Ureter (tissue), 1 donor: ENCODE results near the gene ATP2B2. TPM values are rescaled to one million over a fixed set of nuclear protein-coding genes. Genes with fewer than 3 reads are reported as not detected.
A peak's percentile ranks its signal among the peaks of the same experiment; 100 is the strongest.

Experiments used
- DNase-seq: peaks from one replicate; pipeline ENCODE4 v3.0.0-alpha.2; 2020; ENCODE audit warnings: low spot score
- total RNA-seq: library from RNA; stranded (reverse); gene quantifications from one replicate; pipeline ENCODE4 v1.2.4, GENCODE V29; 2023
- donor health status: DM: yes; HTN: yes; CAD: no.

ATP2B2 gene
- total RNA-seq, 1 donor from 2014 or later: not detected

DNA sequence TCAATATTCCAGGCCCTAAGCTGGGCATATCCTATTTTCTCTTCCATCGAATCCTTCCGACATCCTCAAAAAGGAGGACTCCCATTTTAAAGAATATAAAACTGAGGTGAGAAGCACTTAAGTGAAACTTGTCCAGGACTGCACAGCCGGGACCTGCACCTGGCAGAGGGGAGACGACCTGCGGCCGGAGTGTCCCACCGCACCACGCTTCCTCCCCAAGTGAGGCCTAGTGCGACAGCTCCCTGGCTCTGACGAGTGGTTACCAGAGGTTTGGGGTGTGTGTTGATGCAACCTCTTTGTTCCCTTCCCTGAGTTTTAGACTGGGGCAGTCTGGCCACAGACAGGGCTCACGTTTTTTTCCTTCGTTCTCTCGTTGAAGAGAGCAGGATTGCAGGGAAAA lies 24.9 kb upstream of the ATP2B2 start:
- DNase-seq: peak; percentile 26

DNA sequence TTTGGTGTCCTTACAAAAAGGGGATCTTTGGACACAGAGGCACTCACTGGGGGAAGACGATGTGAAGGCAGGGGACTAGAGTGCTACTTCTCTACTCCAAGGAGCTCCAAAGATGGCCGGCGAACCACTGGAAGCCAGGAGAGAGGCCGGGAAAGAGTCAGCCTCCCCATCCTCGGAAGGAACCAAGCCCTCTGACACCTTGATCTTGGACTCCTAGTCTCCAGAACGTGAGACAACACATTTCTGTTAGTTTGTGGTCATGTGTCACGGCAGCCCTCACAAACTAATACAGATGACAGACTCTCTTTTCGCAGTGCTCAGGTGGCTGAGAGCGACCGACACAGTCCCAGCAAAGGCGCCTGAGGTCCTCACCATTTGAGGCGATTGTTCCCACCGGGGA lies 24.4 kb upstream of the ATP2B2 start:
- DNase-seq: peak; percentile 8

DNA sequence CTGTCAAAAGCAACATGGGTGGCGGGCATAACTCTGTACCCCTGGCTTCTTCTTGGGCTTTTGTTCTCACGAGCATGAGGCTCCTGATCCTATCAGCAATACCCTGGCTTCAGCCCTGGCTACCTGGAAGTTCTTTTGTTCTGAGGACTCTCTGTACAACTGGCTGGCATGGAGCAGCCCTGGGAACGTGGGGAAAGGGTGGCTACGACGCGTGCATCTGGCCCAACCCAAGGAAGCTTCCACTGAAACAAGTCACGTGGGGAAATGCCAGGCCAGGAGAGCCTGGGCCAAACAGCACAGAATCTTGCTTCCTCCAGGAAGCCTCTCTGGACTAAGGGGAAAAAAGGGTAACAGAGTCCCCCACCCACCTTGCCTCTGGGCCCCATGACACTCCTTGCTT lies 22.7 kb upstream of the ATP2B2 start:
- DNase-seq: peak; percentile 30

DNA sequence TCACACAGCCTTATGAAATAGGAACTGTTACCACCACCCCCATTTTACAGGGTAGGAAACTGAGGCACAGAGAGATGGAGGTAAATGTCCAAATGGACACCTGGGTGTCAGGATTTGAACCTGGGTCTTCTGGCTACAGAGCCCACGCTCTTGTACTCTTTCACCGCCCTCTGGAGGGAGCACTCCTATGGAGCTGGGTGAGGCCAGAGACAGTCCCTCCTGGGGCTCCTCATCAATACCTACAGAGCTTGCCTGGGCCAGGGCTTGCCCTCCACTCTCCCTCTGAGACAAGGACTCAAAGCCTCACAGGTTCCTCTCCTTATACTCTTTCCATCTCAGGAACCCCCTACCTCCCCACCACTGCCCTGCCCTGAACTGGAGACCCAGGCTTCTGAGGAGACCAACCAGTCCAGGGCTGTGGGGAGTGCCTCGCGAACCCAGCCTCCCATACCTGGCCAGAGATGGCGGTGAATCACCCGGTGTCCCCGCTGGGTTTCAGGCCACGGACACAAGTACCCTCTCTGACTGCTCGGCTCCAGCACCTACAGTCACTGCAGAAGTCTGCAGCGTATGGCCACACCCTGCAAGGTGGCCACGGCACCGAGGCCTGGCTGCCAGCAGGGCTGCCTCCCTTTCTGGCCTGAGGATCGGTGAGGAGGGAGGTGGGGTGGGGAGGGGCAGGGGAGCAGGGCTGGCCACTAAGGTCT lies 22.1 kb upstream of the ATP2B2 start:
- DNase-seq: peak; percentile 37

DNA sequence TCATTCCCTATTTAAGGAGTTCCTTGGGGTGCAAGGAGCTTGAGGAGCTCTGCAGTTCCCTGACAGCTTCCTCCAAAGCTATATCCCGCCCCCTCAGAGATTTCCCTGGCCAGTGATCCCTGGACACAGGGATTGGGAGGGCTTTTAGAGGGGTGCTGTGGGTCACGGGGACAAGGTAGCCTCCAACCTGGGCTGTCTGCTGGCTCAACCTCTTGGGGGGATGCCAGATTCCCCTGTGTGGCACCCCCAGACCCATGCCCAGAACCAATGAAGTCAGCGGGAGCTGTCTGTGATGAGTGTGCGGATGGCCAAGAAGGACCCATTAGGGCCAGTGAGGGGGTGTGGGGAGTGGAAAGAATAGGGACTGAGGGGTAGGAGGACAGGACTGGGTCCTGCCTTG lies 21.0 kb upstream of the ATP2B2 start:
- DNase-seq: peak; percentile 32

DNA sequence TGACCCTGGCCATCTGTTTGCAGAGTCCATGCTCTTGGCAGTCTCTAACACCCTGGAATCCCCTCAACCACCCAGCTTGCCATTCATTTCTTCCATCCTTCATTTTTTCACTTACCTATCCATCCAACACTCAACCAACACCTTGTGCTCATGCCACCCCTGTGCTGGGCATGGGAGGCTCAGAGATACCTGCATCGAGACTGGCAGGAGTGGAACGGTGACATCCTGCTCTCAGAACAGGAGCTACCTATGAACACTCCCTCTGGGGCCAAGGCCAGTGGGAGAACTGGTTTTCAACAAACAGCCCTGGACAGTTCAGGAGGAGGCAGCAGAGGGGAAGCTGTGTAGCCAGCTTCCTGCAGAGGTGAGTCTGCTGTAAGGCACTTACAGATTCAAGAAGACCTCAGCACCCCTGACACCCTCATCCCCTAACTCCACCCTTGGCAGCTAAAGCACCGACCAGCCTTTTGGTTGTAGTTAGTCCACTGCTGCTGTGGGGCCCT lies 19.5 kb upstream of the ATP2B2 start:
- DNase-seq: peak; percentile 44

DNA sequence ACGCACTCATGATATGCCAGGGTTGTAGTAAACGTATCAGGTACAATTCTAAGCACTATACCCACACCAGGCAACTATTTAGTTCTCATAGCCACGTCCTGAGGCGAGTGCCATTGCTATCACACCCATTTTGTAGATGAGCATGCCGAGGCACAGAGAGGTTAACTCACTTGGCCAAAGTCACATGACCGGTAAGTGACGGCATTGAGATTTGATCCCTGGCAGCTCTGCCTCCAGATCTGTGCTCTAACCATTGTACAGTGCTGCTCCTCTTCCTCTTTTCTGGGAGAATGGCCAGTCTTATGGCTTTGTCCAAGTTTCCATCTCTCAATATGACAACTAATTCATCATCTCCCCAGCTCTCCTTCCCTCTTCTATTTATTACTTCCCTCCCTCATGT lies 18.9 kb upstream of the ATP2B2 start:
- no peak for DNase-seq

DNA sequence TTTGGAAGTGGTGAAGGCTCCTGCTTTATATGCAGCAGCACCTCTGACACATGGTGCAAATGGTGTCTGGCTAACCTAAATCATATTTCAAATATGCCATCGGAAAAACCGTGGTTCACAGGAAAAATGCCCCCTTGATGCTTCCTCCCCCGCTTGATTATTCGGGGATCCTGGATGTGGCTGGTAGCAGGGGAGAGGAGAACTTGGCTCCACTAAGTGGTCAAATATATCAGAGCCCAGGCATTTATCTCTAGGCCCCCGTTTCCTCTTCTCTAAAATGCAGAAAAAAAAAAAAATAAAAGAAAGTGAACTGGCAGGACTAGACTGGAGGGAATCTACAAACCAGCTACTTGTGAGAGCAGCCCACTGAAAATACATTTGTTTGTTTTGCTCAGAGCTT lies 18.2 kb upstream of the ATP2B2 start:
- DNase-seq: peak; percentile 15

DNA sequence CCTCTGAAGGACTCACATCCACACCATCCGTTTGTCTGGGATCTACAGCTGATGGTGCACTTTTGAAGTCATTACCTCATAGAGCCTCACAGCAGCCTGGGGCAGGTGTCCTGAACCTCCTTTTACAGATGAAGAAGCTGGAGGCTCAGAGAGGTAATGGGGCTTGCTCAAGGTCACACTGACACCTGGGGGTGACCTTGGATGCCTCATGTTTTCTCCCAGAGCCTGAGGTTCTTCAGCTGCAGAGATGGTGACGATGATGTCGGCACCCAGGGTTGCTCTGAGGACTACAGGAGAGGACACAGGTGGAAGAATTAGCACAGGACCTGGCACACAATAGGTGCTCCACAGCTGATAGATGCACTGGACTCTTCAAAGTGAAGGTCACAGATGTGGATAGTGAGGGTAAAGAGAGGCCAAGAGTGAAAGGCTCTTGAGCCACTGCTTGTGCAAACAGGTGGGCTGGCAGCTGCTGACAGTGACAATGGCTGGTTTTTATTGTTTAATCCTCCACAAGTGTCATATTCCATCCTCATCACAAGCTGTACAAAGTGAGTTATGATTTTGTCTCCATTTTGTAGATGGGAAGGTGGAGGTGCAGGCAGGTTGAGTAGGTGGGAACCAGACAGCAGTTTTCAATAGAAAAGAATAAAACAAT lies 17.4 kb upstream of the ATP2B2 start:
- DNase-seq: peak; percentile 29

DNA sequence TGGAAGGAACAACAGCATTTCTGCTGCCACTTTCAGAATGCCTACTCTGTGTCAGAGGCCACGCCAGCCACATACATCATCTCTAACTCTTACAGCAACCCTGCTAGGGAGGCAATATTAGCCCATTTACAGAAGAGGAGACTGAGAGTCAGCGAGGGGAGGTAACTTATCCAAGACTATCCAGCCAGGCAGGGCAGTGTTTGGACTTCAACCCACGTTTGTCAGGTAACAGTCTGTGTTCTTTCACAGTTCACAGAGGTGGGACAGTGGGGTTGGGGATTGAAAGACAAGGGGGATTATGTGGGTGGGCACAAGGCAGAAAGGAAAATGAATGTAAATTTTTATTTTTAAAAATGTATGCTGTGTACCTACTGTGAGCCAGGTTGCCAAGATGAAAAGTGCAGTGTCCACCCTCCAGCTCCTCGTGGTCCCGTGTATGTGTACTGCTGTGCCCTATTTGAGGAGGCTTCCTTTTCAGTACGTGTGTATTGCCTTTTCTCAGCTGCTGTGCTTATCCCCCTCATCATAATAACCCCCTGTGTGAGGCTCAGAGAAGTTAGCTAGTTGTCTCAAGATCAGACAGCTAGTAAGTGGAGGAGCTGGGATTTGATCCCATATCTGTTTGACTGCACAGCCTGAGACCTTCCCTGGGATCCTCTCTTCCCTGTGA lies 16.5 kb upstream of the ATP2B2 start:
- peak; percentile 13 for DNase-seq

DNA sequence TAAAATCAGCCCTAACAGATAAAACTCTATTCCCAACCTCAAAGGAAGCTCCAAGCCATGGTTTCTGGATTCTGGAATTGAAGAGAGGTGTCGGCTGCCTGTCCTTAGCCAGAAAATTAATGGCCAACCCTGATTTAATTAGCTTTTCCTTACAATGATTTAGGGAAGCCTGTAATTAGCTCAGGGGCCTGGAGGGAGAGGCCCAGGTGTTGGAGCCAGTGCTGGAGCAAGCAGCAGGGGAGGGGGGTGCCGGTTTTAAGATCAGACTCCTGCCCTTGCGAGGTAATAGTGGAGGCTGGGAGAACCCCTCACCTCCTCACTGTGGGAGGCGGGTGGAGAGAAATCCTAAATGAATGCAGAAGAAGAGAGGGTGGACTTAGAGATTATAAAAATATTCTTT lies 14.7 kb upstream of the ATP2B2 start:
- DNase-seq: no peak

DNA sequence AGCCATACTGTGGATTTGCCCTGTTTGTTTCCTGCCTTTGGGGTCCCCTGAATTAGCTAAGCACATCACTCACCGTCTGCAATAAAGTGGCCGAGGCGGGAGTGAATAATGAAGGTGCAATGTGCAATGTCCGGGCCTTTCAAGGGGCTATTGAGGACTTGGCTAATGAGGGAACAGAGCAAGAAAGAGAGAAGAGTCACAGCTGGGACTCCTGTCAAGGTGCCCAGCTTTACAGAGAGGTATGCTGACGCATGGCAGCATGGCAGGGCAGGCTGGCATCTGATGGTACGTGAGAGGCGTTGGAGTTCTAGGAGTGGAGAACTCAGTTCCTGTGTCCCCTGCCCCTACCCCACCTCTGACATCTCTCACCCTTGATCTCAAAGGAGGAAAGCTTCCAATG lies 13.8 kb upstream of the ATP2B2 start:
- DNase-seq: no peak

DNA sequence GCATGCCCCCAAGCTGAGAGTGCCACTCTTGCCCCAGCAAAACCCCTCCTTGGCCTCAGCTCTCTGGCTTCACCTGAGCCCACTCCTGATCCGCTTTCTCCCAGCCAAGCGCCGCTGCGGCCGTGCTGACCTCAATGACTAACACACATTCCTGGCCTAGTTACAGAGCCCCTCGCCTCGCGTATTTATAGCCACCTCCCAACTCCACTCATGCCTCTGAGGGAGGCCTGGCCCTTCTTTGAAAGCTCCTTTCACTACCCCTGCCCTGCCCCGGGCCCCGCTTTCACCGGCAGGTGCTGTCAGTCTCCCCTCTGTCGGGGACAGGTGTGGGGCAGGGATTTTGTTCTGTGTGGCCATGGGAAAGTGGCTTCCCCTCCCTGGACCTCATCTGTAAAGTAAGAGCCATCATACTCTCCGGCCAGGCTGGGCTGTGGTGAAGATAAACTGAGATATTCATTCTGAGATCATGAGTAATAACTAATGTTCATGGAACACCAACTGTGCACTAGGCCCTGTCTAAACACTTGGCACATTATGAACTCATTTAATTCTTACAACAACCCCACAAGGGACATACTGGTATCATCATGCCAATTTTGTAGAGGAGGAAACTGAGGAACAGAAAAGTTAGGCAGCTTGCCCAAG lies 13.2 kb upstream of the ATP2B2 start:
- no peak for DNase-seq

DNA sequence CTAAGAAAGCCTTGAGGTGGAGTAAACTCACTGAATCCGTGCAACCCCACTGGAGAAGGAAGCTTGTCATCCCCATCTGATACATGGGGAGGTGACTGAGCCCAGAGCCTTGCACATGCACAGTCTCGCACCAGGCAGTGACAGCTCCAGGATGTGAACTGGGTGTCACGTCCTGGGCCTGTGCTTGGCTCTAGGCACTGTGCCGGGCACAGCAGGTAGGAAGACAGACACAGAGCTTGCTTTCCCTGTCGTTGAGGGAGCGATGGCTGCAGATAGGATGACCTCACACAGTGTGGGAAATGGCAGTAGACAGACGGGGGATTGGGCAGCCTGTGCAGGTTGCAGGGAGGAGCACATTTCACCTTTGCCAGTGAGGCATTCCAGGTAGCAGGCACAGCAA lies 12.2 kb upstream of the ATP2B2 start:
- no peak for DNase-seq

DNA sequence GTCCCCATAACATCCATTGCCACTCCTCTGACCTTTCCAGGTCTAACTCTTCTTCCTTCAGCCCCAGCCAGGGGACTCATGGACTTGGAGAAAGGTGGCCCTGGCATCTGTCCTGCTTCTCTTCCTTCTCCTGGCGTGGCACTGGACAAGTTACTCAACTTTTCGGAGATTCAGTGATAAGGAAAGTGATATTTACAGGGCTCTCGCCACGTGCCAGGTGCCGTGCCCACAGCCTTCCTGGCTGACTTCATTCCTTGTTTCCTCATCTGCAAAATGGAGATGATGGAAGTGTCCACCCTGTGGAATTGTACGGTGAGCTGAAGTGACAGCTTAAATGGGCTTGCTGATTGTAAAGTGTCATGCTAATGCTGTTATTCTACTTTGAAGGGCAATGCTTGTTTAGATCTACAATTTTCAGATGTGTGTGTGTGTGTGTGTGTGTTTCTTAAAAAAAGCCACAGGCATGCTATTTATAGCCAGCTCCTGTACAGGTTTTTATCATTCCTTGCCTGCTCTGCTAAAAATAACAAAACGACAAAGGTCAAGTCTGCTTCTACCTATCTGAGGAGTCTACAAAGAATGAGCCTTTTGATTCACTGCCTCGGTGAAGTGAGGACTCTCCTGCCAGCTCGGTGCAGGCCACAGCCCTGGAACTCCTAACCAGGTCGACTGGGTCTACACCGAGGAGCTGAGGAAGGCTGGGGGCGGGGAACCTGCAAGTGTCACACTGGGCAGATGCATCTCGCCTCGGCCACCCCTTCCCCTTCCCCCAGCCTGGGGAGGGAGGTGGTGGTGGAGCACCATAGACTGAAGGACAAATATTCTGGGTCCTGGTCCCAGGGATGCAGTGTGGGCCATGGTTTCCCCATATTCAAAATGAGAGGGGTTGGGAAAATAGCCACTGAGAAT lies 11.4 kb upstream of the ATP2B2 start:
- no peak for DNase-seq

DNA sequence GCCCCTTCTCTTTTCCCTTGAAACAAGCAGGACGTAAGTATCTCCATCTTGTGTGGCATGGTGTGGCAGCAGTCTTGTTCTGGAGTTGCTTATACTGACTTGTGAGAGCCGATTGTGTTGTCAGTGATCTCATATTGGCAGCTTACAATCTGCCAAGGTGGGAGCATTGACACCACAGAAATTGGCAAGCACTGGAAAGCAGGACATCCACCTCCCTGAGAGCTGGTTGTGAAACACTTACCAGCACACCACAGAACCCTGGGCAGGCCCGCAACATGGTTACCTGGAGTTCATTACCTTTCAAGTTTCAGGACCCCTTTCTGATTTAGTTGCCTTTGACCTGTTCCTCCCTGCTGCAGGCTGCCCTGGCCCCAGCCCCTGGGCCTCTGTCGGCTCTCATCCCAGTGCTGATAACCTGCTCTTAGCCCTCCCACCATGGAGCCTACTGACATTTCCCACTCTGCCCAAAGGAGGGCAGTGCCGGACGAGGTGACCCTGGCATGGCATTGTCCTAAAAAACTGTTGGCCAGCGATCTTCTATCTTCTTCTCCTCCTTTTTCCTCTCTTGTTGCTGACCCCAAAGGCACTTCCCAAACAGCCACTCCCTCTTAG lies 10.6 kb upstream of the ATP2B2 start:
- no peak for DNase-seq

DNA sequence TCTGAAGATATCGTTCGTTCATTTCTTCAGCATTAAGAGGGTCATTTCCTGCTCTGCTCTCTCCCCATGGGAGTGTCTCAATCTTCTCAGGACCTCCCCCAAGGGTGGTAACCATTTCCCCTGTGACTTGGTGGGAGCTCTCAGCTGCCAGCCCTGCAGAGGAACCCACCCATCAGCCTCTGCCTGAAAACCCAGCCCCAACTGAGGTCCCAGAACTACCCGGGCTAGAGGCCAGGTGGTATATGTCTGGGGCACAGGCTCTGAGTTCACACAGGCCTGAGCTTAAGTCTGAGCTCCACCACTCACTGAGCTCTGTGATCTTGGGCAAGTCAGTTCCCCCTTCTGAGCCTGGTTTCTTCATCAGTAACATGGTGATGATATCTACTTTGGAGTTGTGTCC lies 10.0 kb upstream of the ATP2B2 start:
- no peak for DNase-seq

DNA sequence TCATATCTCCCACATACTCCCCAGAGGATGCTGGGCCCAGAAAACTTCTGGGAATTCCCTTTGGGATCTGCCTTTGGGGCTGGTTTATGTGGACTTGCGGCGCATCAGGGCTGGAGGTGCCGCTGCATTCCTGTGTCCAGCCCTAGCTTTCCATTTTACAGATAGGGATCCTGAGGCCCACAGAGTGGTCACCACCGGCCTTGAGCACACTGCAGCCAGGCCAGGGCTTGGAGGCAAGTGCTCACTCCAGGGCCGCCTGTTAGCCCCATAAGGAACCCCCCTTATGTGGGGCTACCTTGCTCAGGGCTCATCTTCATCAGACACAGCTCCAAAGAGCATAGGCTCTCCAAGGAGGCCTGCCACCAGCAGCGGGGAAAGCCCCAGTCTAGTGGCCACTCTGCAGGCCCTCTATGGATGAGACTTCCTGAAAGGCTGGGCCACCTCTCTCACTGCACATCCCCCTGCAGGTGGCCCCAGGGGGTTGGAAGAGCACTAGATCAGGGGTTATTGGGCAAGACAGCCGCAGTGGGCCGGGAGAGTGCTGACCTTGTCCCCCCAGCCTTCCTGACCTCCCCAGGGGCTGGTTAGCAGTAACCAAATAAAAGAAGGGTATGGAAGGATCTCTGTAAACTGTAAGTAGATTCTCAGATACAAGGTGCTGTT lies 9.2 kb upstream of the ATP2B2 start:
- no peak for DNase-seq

DNA sequence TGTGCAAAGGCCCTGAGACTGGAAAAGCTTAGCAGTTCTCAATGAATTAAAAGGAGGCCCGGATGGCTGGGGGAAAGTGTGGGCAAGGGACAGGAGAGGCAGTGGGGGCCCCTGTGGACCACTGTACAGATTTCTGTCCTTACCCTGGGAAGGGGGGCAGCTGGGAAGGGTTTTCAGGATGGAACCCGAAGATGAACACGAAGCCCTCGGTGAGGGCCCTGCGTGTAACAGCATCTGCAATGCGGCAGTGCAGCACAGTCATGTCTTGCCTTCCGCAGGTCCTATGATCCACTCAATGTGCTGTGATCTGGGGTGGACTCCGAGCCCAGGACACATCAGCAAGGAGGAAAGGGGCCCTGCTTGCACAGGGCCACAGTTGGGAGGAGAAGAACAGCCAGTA lies 7.9 kb upstream of the ATP2B2 start:
- DNase-seq: no peak

DNA sequence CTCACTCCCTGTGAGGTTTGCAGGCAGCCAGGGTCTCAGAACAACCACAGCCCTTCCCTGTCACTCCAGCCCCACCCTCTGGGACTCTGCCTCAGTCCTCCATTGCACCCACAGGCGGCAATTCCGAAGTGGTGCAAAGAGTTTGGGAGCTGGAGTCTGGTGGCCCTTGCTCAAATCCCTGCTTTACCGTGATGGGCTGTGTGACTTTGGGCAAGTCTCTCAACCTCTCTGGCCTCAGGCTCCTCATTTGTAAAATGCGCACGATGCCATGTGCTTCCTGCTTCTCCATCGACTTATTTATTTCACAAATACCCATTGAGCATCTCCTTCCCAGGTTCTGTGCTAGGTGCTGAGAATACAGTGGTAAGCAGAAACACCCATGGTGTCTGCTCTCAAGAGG lies 7.3 kb upstream of the ATP2B2 start:
- no peak for DNase-seq
